ENCODE measurements around the gene KCNH1.

DNA sequence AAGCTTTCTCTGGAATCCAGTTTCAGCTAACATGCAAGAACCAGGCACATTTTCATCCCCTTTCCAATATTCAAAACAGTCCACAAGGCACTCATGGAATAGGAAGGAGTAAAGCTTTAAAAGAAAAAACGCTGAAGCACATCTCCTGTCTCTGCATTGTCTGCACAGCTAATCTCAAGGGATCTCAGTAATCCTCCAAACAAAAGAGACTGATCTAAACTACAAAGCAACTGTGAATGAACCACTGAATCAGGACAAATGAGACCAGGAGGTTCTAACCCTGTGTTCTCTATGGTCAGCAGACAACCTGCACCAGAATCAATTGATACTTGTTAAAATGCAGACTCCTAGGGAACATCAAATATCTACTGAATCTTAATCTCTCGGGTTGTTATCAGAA, 406.2 kb downstream of the KCNH1 start:
- TF ChIP-seq YY1 (IDR thresholded peaks at IDR 0.05; ENCODE audit: low read depth) (no peak), CTCF (IDR thresholded peaks at IDR 0.05) (no peak), RFX5 (IDR thresholded peaks at IDR 0.05; ENCODE audit: low read length) (no peak), MAX (IDR thresholded peaks at IDR 0.05; ENCODE audit: low read depth) (no peak), FOXJ3 (CRISPR knock-in tag; IDR thresholded peaks at IDR 0.05) (no peak), TAF1 (IDR thresholded peaks at IDR 0.05; ENCODE audit: borderline replicate concordance, low read depth, low read length) (no peak), GATA2 (CRISPR knock-in tag; IDR thresholded peaks at IDR 0.05) (no peak), EP300 (IDR thresholded peaks at IDR 0.05; ENCODE audit: borderline replicate concordance in 1 of 2, low read depth in 1 of 2, low read length in 1 of 2) (no peak), REST (IDR thresholded peaks at IDR 0.05; ENCODE audit: low read depth, low read length) (no peak), MEF2A (IDR thresholded peaks at IDR 0.05; ENCODE audit: borderline replicate concordance, low read depth) (no peak), FOXM1 (IDR thresholded peaks at IDR 0.05; ENCODE audit: low read depth) (no peak), POLR2AphosphoS5 (IDR thresholded peaks at IDR 0.05; ENCODE audit: low read depth, low read length) (no peak), ELF1 (IDR thresholded peaks at IDR 0.05) (no peak)
